ENCODE measurements around the gene KRTAP23-1.

The KRTAP23-1 gene

GRCh38 chr21:30345014-30345413 lies 3.4 kb downstream of the KRTAP23-1 start:
- no peak for TF ChIP-seq EZH2 (IDR thresholded peaks at IDR 0.05; ENCODE audit: borderline replicate concordance, low read length)
- no peak for TF ChIP-seq CTCF (IDR thresholded peaks at IDR 0.05; ENCODE audit: low read length)
- Histone ChIP-seq H3K9me2 (ENCODE audit: low read depth, low read length) (no peaks in the 10 kb centered on the region), H3K4me2 (ENCODE audit: low read length) (no peak overlapping the region), H3K4me1 (ENCODE audit: insufficient read depth, low read length, severe bottlenecking) (no peaks in the 10 kb centered on the region), H3K36me3 (ENCODE audit: insufficient read depth, low read length) (no peaks in the 10 kb centered on the region), H3K79me2 (ENCODE audit: insufficient read depth, low read length) (no peaks in the 10 kb centered on the region), H3K27me3 (ENCODE audit: insufficient read depth, low read length) (no peaks in the 10 kb centered on the region), H4K20me1 (ENCODE audit: insufficient read depth, low read length) (no peaks in the 10 kb centered on the region), H3F3A (ENCODE audit: insufficient read depth, low read length) (no peaks in the 10 kb centered on the region), H3K27ac (ENCODE audit: low read depth, low read length, poor library complexity, severe bottlenecking) (no peak overlapping the region), H3K9ac (ENCODE audit: low read length) (no peak overlapping the region), H3K4me3 (ENCODE audit: low read depth, low read length, poor library complexity, severe bottlenecking) (no peak overlapping the region), H3K9me3 (ENCODE audit: low read length) (no peaks in the 10 kb centered on the region), H2AFZ (ENCODE audit: low read length) (no peak overlapping the region)

GRCh38 chr21:30340714-30341573 lies 7.5 kb downstream of the KRTAP23-1 start:
- Histone ChIP-seq H4K20me1 (ENCODE audit: insufficient read depth, low read length) (no peaks in the 10 kb centered on the region), H3K4me2 (ENCODE audit: low read length) (no peak overlapping the region), H3K4me1 (ENCODE audit: insufficient read depth, low read length, severe bottlenecking) (no peaks in the 10 kb centered on the region), H3K79me2 (ENCODE audit: insufficient read depth, low read length) (no peaks in the 10 kb centered on the region), H3F3A (ENCODE audit: insufficient read depth, low read length) (no peaks in the 10 kb centered on the region), H3K27ac (ENCODE audit: low read depth, low read length, poor library complexity, severe bottlenecking) (no peak overlapping the region), H3K9ac (ENCODE audit: low read length) (no peak overlapping the region), H3K9me3 (ENCODE audit: low read length) (no peaks in the 10 kb centered on the region), H3K9me2 (ENCODE audit: low read depth, low read length) (no peaks in the 10 kb centered on the region), H3K4me3 (ENCODE audit: low read depth, low read length, poor library complexity, severe bottlenecking) (no peak overlapping the region), H3K27me3 (ENCODE audit: insufficient read depth, low read length) (no peaks in the 10 kb centered on the region), H2AFZ (ENCODE audit: low read length) (no peak overlapping the region), H3K36me3 (ENCODE audit: insufficient read depth, low read length) (no peaks in the 10 kb centered on the region)
- TF ChIP-seq CTCF (IDR thresholded peaks at IDR 0.05; ENCODE audit: low read length) (peak; percentile 81), EZH2 (IDR thresholded peaks at IDR 0.05; ENCODE audit: borderline replicate concordance, low read length) (no peak)

GRCh38 chr21:30338717-30339116 lies 9.7 kb downstream of the KRTAP23-1 start:
- Histone ChIP-seq H3K9ac (ENCODE audit: low read length) (no peak overlapping the region), H3K4me1 (ENCODE audit: insufficient read depth, low read length, severe bottlenecking) (no peaks in the 10 kb centered on the region), H3K4me2 (ENCODE audit: low read length) (no peak overlapping the region), H3K79me2 (ENCODE audit: insufficient read depth, low read length) (no peaks in the 10 kb centered on the region), H3F3A (ENCODE audit: insufficient read depth, low read length) (no peaks in the 10 kb centered on the region), H3K9me3 (ENCODE audit: low read length) (no peaks in the 10 kb centered on the region), H3K4me3 (ENCODE audit: low read depth, low read length, poor library complexity, severe bottlenecking) (no peak overlapping the region), H4K20me1 (ENCODE audit: insufficient read depth, low read length) (no peaks in the 10 kb centered on the region), H3K27ac (ENCODE audit: low read depth, low read length, poor library complexity, severe bottlenecking) (no peak overlapping the region), H3K27me3 (ENCODE audit: insufficient read depth, low read length) (no peaks in the 10 kb centered on the region), H3K9me2 (ENCODE audit: low read depth, low read length) (no peaks in the 10 kb centered on the region), H2AFZ (ENCODE audit: low read length) (no peak overlapping the region), H3K36me3 (ENCODE audit: insufficient read depth, low read length) (no peaks in the 10 kb centered on the region)
- no peak for TF ChIP-seq EZH2 (IDR thresholded peaks at IDR 0.05; ENCODE audit: borderline replicate concordance, low read length)
- no peak for TF ChIP-seq CTCF (IDR thresholded peaks at IDR 0.05; ENCODE audit: low read length)

All from OCI-LY1 (cell line).